Hepatic stellate cell (primary cell): ENCODE measurements around the gene SAFB2.
A peak's percentile ranks its signal among the peaks of the same experiment; 100 is the strongest.

ENCODE experiments used
- DNase-seq: peaks from one replicate; pipeline ENCODE4 v3.0.0; 2011; ENCODE audit warnings: low spot score

Gene SAFB2

GRCh38 chr19:5622465-5623396 is at the start of gene SAFB2, which contains the start of gene SAFB:
SAFB2 (minus strand) TSS chr19:5622776; CDS start chr19:5622715, 61 bp downstream.
SAFB (plus strand) TSS chr19:5623083; CDS start chr19:5623206, 123 bp downstream.
- peak; percentile 100 for DNase-seq

GRCh38 chr19:5671600-5671999 is 49.0 kb upstream of the SAFB2 start:
- DNase-seq, result no peak

- DNase-seq, result no peak
Measured at GRCh38 chr19:5669212-5669611, 46.6 kb upstream of the SAFB2 start.

- no peak for DNase-seq
Measured at GRCh38 chr19:5667751-5668271, 45.2 kb upstream of the SAFB2 start.

- DNase-seq, result no peak
Measured at GRCh38 chr19:5666921-5667610, 44.5 kb upstream of the SAFB2 start.

- peak; percentile 78 for DNase-seq
Measured at GRCh38 chr19:5665781-5666513, 43.4 kb upstream of the SAFB2 start.

GRCh38 chr19:5664515-5664914 is 41.9 kb upstream of the SAFB2 start:
- DNase-seq, result no peak

GRCh38 chr19:5663904-5664303 is 41.3 kb upstream of the SAFB2 start:
- DNase-seq, result no peak

GRCh38 chr19:5661483-5661882 is 38.9 kb upstream of the SAFB2 start:
- no peak for DNase-seq

- DNase-seq, result no peak
Measured at GRCh38 chr19:5655412-5655811, 32.8 kb upstream of the SAFB2 start.

GRCh38 chr19:5654931-5655330 is 32.4 kb upstream of the SAFB2 start:
- no peak for DNase-seq

- no peak for DNase-seq
Measured at GRCh38 chr19:5652261-5652660, 29.7 kb upstream of the SAFB2 start.

- no peak for DNase-seq
Measured at GRCh38 chr19:5651361-5651760, 28.8 kb upstream of the SAFB2 start.

- DNase-seq, result no peak
Measured at GRCh38 chr19:5648464-5648863, 25.9 kb upstream of the SAFB2 start.

GRCh38 chr19:5646703-5647102 is 24.1 kb upstream of the SAFB2 start:
- no peak for DNase-seq

- DNase-seq, result no peak
Measured at GRCh38 chr19:5645409-5645808, 22.8 kb upstream of the SAFB2 start.

GRCh38 chr19:5644037-5644436 is 21.5 kb upstream of the SAFB2 start:
- no peak for DNase-seq

- no peak for DNase-seq
Measured at GRCh38 chr19:5643060-5643459, 20.5 kb upstream of the SAFB2 start.

GRCh38 chr19:5642204-5642603 is 19.6 kb upstream of the SAFB2 start:
- no peak for DNase-seq

GRCh38 chr19:5641171-5641570 is 18.6 kb upstream of the SAFB2 start:
- no peak for DNase-seq

- no peak for DNase-seq
Measured at GRCh38 chr19:5637971-5638370, 15.4 kb upstream of the SAFB2 start.

GRCh38 chr19:5635427-5635826 is 12.9 kb upstream of the SAFB2 start:
- no peak for DNase-seq
